HG02678 (cell line): ENCODE measurements around the gene TMC3.
"Not testable (repeated sequence)": the region's sequence is repeated elsewhere in the genome, so short reads cannot be mapped to it uniquely, and the experiment has no call there.

ENCODE experiments used
- ATAC-seq: cut with Tn5 transposase; IDR thresholded peaks from one replicate; pipeline ENCODE4 v1.9.1; 2021; ENCODE audit warnings: mild to moderate bottlenecking, moderate library complexity; ENCODE audit not compliant: unreplicated experiment

TMC3 gene

GRCh38 chr15:81348691-81349090, 25.3 kb downstream of the TMC3 start:
- not testable (repeated sequence) for ATAC-seq

- no peak for ATAC-seq
These were observed 26.1 kb downstream of the TMC3 start for GRCh38 chr15:81347910-81348309.

DNA sequence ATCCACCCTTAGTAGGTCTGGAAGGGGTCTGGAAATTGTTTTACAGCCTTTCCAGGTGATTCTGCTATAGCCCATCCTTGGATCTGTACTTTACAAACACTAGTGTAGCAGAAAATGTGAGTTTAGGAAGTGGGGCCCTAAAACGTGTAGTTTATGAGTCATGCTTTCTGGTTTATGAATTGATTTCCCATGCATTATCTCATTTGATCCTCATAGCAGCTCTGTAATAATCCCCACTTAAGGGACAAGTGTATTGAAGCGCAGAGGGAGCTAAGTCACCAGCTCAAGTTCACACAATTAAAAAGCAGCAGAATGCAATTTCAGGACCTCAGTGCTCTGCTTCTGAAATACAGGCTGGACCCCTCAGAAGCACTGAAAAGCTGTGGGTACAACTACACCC, 27.4 kb downstream of the TMC3 start:
- ATAC-seq = no peak

DNA sequence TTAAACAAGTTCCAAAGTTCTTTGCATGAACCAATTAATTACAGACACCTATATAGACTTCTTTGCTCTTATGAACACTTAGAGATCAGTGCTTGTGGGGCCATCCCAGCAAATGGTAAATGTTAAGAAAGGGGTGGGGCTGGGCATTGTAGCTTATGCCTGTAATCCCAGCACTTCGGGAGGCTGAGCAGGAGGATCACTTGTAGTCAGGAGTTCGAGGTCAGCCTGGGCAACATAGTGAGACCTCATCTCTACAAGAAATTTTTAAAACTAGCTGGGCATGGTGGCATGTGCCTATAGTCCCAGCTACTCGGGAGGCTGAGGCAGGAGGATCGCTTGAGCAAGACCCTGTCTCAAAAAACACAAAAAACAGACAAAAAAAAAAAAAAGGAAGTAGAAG, 30.6 kb downstream of the TMC3 start:
- no peak for ATAC-seq

- ATAC-seq = no peak
These were observed 32.7 kb downstream of the TMC3 start for GRCh38 chr15:81341351-81341750.

DNA sequence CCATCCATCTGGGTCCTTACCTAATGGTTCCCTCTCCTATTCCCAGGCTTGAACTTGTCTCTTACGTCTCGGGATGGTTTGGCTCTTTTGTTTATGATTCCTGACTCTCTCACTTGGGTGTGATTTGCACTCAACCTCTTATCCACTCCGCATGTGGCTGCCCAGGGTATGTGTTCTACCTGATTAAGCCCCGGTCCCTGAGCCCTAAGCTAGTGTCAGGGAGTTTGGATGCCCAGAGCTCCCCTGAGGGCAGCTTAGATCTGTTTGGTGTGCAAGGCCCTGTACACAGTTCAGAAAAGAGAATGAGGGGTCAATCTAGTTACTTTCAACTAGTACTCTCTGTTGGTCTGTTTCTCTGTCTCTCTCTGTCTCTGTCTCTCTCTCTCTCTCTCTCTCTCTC, 34.2 kb downstream of the TMC3 start:
- no peak for ATAC-seq

- ATAC-seq = no peak
These were observed 34.7 kb downstream of the TMC3 start for GRCh38 chr15:81339321-81339720.

- no peak for ATAC-seq
These were observed 35.6 kb downstream of the TMC3 start for GRCh38 chr15:81338170-81339007.

DNA sequence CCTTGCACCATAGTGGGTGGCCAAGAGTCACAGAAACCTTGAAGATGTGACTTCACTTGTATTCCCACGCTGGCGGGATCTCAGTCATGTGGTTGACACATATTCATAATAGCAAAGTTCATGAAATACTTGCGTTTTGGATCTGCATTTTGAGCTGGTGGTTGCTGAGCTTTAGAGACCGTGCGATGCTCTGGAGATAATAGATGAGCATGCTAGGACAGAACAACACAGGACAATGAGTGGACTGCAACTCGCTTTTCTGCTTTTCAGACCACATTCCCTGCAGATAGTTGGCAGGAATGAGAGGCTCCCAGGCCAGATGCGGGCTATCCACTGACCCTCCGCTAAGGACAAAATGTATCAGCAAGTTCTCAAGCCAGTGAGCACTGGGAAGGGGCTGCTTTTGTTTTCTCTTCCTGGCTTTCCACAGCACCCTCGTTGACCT, 36.3 kb downstream of the TMC3 start:
- no peak for ATAC-seq

DNA sequence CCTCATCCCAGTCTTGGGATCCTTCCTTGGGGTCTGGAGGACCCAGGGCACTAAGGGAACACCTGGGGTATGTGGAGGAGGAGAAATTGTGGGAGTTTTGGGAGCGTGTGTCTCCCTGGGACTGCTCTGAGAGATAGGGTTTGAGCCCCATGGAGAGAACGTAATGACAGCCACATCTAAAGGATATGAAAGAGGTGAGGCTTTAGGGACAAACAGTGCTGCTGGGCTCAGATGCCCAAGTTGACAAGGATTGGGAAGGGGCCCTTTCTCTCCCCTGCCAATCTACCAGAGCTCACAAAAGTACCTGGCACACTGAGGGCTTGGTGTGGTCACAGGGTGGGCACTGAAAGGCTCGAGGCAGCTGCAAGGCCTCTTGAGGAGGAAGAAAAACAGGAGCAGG, 36.8 kb downstream of the TMC3 start:
- no peak for ATAC-seq

GRCh38 chr15:81336568-81336967, 37.4 kb downstream of the TMC3 start:
- ATAC-seq = no peak

GRCh38 chr15:81335631-81336030, 38.4 kb downstream of the TMC3 start:
- ATAC-seq = no peak

DNA sequence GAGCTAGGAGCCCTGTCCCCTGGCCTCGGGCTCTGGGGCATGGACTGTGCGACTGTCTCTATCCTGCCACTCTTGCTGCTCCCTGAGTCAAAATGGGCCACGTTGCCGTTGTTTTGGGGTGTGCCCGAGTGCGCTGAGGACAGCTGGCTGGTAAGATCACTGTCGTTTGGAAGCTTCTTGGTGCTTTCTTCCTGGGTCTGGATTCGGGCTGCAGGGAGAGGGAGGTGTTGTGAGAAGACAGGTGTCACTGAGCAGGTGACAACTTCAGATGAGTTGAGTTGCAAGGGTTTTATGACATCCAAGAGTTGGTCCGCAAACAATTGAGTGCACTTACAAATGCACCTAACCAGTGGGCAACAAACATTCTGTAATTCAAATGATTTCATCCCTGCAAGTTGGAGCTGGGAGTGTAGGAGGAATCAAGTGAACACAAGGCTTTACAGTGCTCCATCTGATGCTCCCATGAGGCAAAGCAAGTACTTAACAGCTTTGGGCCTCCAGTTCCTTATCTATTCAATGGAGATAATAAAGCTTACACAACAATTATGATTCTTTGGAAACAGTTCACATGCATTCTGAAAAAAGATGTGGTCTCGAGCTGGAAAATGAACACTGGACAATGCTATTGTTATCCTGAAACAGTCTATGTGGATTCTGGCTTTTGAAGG, 39.1 kb downstream of the TMC3 start:
- ATAC-seq = no peak

- ATAC-seq = no peak
These were observed 40.6 kb downstream of the TMC3 start for GRCh38 chr15:81333363-81333762.

DNA sequence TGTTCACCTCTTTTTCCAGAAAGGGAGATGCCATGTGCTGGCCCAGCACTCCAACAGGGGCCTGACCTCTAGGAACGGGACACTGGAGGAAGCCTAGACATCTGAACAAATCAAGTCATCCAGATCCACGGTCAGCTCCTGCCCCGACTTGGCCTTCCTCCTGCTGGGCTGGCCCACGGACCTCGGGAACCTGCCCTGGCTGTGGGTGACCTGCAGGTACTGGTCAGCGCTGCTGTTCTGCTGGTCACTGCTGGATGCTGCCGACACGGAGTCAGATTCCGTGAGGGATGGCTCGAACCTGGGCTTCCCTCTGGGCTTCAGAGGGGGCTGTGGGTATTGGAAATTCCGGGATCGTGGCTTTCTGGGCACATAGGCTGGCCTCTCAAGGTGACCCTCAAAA, 41.7 kb downstream of the TMC3 start:
- ATAC-seq = no peak

- ATAC-seq = no peak
These were observed 42.4 kb downstream of the TMC3 start for GRCh38 chr15:81331600-81331999.

GRCh38 chr15:81331141-81331540, 42.9 kb downstream of the TMC3 start:
- ATAC-seq = not testable (repeated sequence)

DNA sequence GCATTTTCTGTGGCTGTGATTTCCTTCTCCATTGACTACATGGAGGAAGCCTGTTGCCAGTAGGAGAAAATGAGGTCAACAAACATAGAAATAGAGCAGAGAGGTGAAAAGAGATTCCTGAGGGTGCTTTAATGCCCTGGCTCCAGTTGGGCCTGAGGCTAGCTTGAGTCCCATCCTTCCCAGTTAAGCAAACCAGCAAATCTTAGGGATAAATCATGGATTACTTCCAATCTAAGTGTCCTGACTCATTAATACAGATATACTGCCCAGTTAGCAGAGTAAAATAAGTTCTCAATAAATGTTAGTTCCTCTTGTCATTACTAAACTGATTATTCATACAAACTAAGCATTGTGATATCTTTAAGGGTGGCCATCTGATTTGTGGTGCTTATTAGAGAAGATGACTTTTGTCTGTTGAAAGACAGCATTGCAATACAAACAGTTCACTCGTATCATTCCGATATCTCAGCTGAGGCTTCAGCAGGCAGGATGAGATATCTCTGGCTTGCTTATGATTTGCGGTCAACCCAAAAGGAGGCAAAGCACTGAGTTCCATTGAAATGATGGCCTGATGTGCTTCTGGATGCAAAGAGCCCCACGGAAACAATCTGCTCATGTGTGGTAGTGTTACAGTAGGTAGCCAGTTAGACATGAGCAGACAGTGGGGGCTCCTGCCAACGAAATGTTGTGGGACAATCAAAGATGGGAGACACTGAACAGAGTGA, 43.5 kb downstream of the TMC3 start:
- ATAC-seq = no peak

GRCh38 chr15:81329446-81329845, 44.6 kb downstream of the TMC3 start:
- no peak for ATAC-seq

DNA sequence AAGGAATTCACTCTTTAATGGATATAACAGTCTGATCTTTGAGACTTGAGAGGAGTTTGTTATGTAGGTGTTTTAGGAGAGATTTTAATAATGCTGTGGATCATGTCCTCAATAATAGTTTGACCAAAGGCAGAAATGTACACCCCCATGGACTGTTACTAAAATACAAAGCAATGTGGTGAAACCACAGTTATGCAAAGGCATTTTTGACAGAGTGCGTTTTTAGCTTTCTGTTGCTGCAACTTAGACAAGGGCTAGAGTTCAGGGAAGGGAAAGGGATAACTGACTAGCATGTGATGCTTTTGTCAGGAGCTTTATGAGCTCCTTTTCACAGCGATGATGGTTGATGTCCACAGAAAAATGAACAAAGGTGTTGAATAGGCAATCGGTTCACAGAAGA, 46.5 kb downstream of the TMC3 start:
- no peak for ATAC-seq

GRCh38 chr15:81326466-81327212, 47.4 kb downstream of the TMC3 start:
- ATAC-seq = no peak
